SJCRH30 (cell line): ENCODE data around the gene KIDINS220. TPM values are rescaled to one million over a fixed set of nuclear protein-coding genes. Genes with fewer than 3 reads are reported as not detected.

Source experiments
- DNase-seq, 2 experiments: peaks; one replicate each; pipeline ENCODE4 v3.0.0-alpha.2; 2015 to 2020
- H3K27ac ChIP-seq: fragments of 250-450 bp; sonication (Bioruptor Pico); 2 replicates; pipeline ENCODE4 v1.5.1; 2020; ENCODE audit warnings: mild to moderate bottlenecking, moderate library complexity
- H3K27me3 ChIP-seq: fragments of 250-450 bp; sonication (Bioruptor Pico); 2 replicates; pipeline ENCODE4 v1.5.1; 2020; ENCODE audit warnings: mild to moderate bottlenecking, moderate library complexity
- H3K36me3 ChIP-seq: fragments of 250-450 bp; sonication (Bioruptor Pico); 2 replicates; pipeline ENCODE4 v1.5.1; 2020; ENCODE audit warnings: mild to moderate bottlenecking, moderate library complexity
- H3K4me1 ChIP-seq: fragments of 250-450 bp; sonication (Bioruptor Pico); 2 replicates; pipeline ENCODE4 v1.5.1; 2020; ENCODE audit warnings: mild to moderate bottlenecking, moderate library complexity
- H3K4me3 ChIP-seq: fragments of 250-450 bp; sonication (Bioruptor Pico); 2 replicates; pipeline ENCODE4 v1.5.1; 2020; ENCODE audit warnings: mild to moderate bottlenecking, moderate library complexity
- H3K9me3 ChIP-seq: fragments of 250-450 bp; sonication (Bioruptor Pico); replicated peaks from 2 replicates; pipeline ENCODE4 v1.5.1; 2020; ENCODE audit warnings: mild to moderate bottlenecking, moderate library complexity
- total RNA-seq: library from RNA; depleted of rRNA; stranded (reverse); fragments of >200 nt; shearing (Covaris generic); gene quantifications from 2 replicates; pipeline ENCODE4 v1.2.3, GENCODE V29; 2014

The KIDINS220 gene
- total RNA-seq, 1 experiment from 2014 or later, result 53.4 TPM

GRCh38 chr2:8803658-8804379, 33.6 kb downstream of the KIDINS220 start:
- Histone ChIP-seq H3K4me1 (0 out of 2 replicates have a peak, but pooled peaks cover 2% of the 10 kb centered on the region), H3K36me3 (peaks cover 19% of the 10 kb centered on the region), H3K27ac (no peak overlapping the region), H3K9me3 (no peaks in the 10 kb centered on the region), H3K27me3 (no peaks in the 10 kb centered on the region), H3K4me3 (no peak overlapping the region)
- peak; percentile 39 to 49 for DNase-seq

GRCh38 chr2:8802741-8803140, 34.7 kb downstream of the KIDINS220 start:
- Histone ChIP-seq H3K27me3 (no peaks in the 10 kb centered on the region), H3K4me3 (no peak overlapping the region), H3K36me3 (peaks cover 24% of the 10 kb centered on the region), H3K27ac (no peak overlapping the region), H3K9me3 (no peaks in the 10 kb centered on the region), H3K4me1 (0 out of 2 replicates have a peak, but pooled peaks cover 2% of the 10 kb centered on the region)
- DNase-seq, result no peak

GRCh38 chr2:8800821-8801220, 36.6 kb downstream of the KIDINS220 start:
- no peak overlapping the region for H3K4me3 ChIP-seq
- no peak overlapping the region for H3K27ac ChIP-seq
- 0 out of 2 replicates have a peak, but pooled peaks cover 2% of the 10 kb centered on the region for H3K4me1 ChIP-seq
- no peaks in the 10 kb centered on the region for H3K27me3 ChIP-seq
- H3K9me3 ChIP-seq, result no peaks in the 10 kb centered on the region
- no peak for DNase-seq
- H3K36me3 ChIP-seq, result peaks cover 24% of the 10 kb centered on the region

GRCh38 chr2:8800218-8800617, 37.2 kb downstream of the KIDINS220 start:
- Histone ChIP-seq H3K9me3 (no peaks in the 10 kb centered on the region), H3K4me1 (no peaks in the 10 kb centered on the region), H3K4me3 (no peak overlapping the region), H3K27me3 (no peaks in the 10 kb centered on the region), H3K36me3 (peaks cover 18% of the 10 kb centered on the region), H3K27ac (no peak overlapping the region)
- DNase-seq, result no peak

DNA sequence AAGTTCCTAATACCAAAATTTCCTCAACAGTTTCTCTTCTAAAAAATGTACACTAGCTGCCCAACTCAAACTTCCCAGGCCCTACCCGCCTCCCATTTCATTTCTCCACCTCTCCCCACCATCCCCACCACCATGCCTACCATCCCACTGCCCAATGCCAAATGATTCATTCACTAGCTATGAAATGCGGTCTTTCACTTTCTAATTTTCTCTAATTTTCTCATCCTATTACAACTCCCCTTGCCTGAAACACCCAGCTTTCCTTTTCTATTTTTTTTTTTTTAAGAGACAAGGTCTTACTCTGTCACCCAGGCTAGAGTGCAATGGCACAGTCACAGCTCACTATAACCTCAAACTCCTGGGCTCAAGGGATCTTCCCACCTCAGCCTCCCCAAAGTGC, 38.4 kb downstream of the KIDINS220 start:
- Histone ChIP-seq H3K9me3 (no peaks in the 10 kb centered on the region), H3K27ac (no peak overlapping the region), H3K36me3 (peaks cover 17% of the 10 kb centered on the region), H3K27me3 (no peaks in the 10 kb centered on the region), H3K4me1 (no peaks in the 10 kb centered on the region), H3K4me3 (no peak overlapping the region)
- DNase-seq, result no peak

GRCh38 chr2:8798393-8798792, 39.0 kb downstream of the KIDINS220 start:
- Histone ChIP-seq H3K27me3 (no peaks in the 10 kb centered on the region), H3K9me3 (no peaks in the 10 kb centered on the region), H3K27ac (no peak overlapping the region), H3K36me3 (peaks cover 17% of the 10 kb centered on the region), H3K4me3 (no peak overlapping the region), H3K4me1 (no peaks in the 10 kb centered on the region)
- DNase-seq, result no peak

DNA sequence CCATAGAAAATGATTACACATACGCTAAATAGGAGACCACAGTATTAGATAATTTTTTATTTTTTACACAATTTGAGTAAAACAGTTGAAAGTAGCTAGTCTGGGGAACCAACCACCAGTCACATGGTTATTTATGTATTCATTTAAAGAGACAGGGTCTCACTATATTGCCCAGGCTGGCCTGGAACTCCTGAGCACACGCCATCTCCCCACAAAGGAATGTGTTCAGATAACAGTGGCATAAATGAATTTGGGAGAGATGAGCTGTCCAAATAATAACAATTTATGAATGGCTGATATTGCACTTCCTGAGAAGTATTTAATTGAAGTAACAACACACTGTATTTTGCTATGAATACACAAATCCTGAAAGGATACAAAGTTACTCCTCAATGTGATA, 39.7 kb downstream of the KIDINS220 start:
- no peaks in the 10 kb centered on the region for H3K27me3 ChIP-seq
- H3K4me3 ChIP-seq, result no peak overlapping the region
- H3K9me3 ChIP-seq, result no peaks in the 10 kb centered on the region
- H3K27ac ChIP-seq, result no peak overlapping the region
- DNase-seq, result no peak
- H3K4me1 ChIP-seq, result no peaks in the 10 kb centered on the region
- peaks cover 19% of the 10 kb centered on the region for H3K36me3 ChIP-seq

GRCh38 chr2:8796878-8797550, 40.4 kb downstream of the KIDINS220 start:
- H3K27ac ChIP-seq, result no peak overlapping the region

DNA sequence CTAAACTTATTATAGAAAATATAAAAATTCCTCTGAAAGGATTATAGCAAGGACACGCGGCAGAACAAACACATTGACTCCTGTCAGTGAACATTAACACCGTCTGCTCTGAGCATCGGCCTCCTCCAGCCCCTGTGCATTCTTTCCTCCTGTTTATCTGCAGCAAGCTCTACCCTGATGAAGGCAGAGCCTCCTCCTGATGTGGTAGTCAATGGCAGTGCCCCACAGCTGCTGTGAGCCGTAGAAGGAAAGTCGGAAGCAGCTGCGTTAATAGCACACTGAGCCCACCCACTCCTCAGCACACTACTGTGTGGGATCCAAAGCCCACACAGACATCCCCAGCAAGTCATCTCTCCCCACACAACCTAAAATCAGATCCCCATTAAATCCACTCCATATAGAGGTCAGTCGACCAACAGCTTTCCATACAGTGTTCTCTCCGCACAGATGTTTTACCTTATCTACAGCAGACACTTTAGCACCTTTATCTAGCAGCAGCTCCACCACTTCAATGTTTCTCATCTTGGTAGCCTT, 41.0 kb downstream of the KIDINS220 start:
- Histone ChIP-seq H3K4me1 (no peaks in the 10 kb centered on the region), H3K36me3 (peaks cover 27% of the 10 kb centered on the region), H3K27ac (no peak overlapping the region), H3K4me3 (no peak overlapping the region), H3K27me3 (no peaks in the 10 kb centered on the region), H3K9me3 (no peaks in the 10 kb centered on the region)
- peak; percentile 14 to 24 for DNase-seq

More at GRCh38 chr2:8796878-8797550, 40.4 kb downstream of the KIDINS220 start:
- Histone ChIP-seq H3K4me3 (no peak overlapping the region), H3K9me3 (no peaks in the 10 kb centered on the region), H3K36me3 (peaks cover 25% of the 10 kb centered on the region), H3K4me1 (no peaks in the 10 kb centered on the region), H3K27me3 (no peaks in the 10 kb centered on the region)
- no peak for DNase-seq

- H3K9me3 ChIP-seq, result no peaks in the 10 kb centered on the region
- peaks cover 26% of the 10 kb centered on the region for H3K36me3 ChIP-seq
- no peak overlapping the region for H3K27ac ChIP-seq
- no peak overlapping the region for H3K4me3 ChIP-seq
- DNase-seq, result no peak
- no peaks in the 10 kb centered on the region for H3K4me1 ChIP-seq
- no peaks in the 10 kb centered on the region for H3K27me3 ChIP-seq
Observed at GRCh38 chr2:8794923-8795825, 42.2 kb downstream of the KIDINS220 start.

DNA sequence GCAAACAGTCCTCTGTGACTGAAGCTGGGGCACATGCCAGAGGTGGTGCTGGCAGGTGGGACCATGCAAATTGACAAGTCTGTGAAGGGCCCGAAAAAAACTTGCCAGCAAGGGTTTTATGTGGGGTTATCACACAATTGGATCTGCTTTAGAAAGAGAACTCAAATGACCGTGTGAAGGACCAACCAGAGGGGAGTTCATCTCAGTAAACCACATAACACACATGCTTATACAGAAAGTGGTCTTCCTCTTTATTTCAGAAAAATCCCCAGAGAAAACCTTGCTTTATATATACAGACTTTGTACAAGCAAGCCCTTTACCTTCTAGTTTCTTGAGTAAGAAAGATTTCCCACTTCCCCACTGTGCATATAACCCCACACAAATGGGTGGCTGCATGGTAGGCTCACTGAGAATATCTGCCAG, 46.7 kb downstream of the KIDINS220 start:
- Histone ChIP-seq H3K27ac (no peak overlapping the region), H3K36me3 (peaks cover 29% of the 10 kb centered on the region), H3K9me3 (no peaks in the 10 kb centered on the region), H3K27me3 (no peaks in the 10 kb centered on the region), H3K4me1 (no peaks in the 10 kb centered on the region), H3K4me3 (no peak overlapping the region)
- no peak for DNase-seq

DNA sequence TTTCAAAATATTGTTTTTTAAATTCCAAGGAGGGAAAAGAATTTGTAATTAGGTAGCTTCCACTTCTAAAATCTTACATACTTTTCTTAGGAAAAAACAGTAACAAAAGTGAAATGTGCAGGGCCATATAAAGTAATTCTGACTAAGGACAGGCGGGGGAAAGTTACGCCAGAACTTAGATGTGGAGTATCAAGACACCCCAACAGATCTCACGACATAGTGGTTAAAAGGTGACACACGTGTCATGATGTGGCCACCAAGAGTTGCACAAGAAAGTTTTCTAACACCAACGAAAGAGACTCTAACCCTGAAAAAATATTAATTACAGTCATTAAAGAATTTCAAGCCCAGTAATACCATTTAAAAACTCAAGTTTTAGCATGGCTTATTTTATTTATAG, 51.0 kb downstream of the KIDINS220 start:
- Histone ChIP-seq H3K4me1 (no peaks in the 10 kb centered on the region), H3K27me3 (no peaks in the 10 kb centered on the region), H3K36me3 (peaks cover 39% of the 10 kb centered on the region), H3K4me3 (no peak overlapping the region), H3K27ac (no peak overlapping the region), H3K9me3 (no peaks in the 10 kb centered on the region)
- DNase-seq, result no peak

- H3K9me3 ChIP-seq, result no peaks in the 10 kb centered on the region
- peaks cover 25% of the 10 kb centered on the region for H3K36me3 ChIP-seq
- no peaks in the 10 kb centered on the region for H3K27me3 ChIP-seq
- H3K4me3 ChIP-seq, result no peak overlapping the region
- DNase-seq, result no peak
- H3K4me1 ChIP-seq, result no peaks in the 10 kb centered on the region
- no peak overlapping the region for H3K27ac ChIP-seq
Observed at GRCh38 chr2:8779795-8780671, 57.4 kb downstream of the KIDINS220 start.

DNA sequence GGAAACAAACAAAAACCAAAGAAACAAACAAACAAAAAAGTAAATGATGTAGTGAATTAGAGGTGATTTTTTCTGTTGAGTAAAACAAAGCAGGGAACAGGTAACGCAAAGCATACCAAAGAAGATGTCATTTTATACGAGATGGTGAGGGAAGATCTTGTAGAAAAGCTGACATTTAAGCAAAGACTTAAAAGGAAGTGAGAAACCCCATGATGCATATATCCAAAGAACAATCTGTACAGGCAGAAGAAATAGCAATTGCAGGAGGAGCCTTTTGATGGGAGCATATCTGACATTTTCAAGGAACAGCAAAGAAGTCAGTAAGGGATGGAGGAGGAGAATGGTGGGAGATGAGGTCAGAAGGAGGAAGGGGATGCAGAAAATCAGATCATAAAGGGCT, 63.0 kb downstream of the KIDINS220 start:
- H3K4me1 ChIP-seq, result no peaks in the 10 kb centered on the region
- DNase-seq, result no peak
- H3K9me3 ChIP-seq, result no peaks in the 10 kb centered on the region
- H3K36me3 ChIP-seq, result peaks cover 14% of the 10 kb centered on the region
- H3K27ac ChIP-seq, result no peak overlapping the region
- H3K27me3 ChIP-seq, result no peaks in the 10 kb centered on the region
- no peak overlapping the region for H3K4me3 ChIP-seq
